MCF 10A (cell line): ENCODE results near the gene PRRC2A. TPM values are rescaled to one million over a fixed set of nuclear protein-coding genes. Genes with fewer than 3 reads are reported as not detected.
"Not testable (repeated sequence)": the region's sequence is repeated elsewhere in the genome, so short reads cannot be mapped to it uniquely, and the experiment has no call there.

Experiments used
- BruUV-seq: library from RNA; stranded (reverse); fragments of 400-500 nt; replicated peaks from 2 replicates; lab custom pipeline; 2021; lab: Mats Ljungman, UMichigan
- CTCF ChIA-PET: fragments of 300-600 bp; sonication (Branson Sonifier 250); formaldehyde crosslinking; extraction: SDS; loops from one replicate; lab custom pipeline; 2021; ENCODE audit warnings: antibody characterized with exemption, inconsistent platforms; lab: Yijun Ruan, JAX
- POLR2A ChIA-PET: fragments of 300-600, 350-650 bp; sonication (Branson Sonifier 250); formaldehyde crosslinking; extraction: SDS; loops from one replicate; lab custom pipeline; 2020; ENCODE audit warnings: antibody characterized with exemption, inconsistent platforms; lab: Yijun Ruan, JAX
- DNase-seq: peaks from one replicate; pipeline ENCODE4 v3.0.0-alpha.2; 2018; ENCODE audit not compliant: unreplicated experiment
- H3K27ac Mint-ChIP-seq: one replicate; pipeline ENCODE4 v1.8.0; 2022; ENCODE audit warnings: mild to moderate bottlenecking, low read depth, mixed read lengths; ENCODE audit not compliant: unreplicated experiment
- H3K27me3 Mint-ChIP-seq: one replicate; pipeline ENCODE4 v1.8.0; 2022; ENCODE audit warnings: mixed read lengths; ENCODE audit not compliant: insufficient read depth, unreplicated experiment
- H3K36me3 Mint-ChIP-seq: one replicate; pipeline ENCODE4 v1.8.0; 2022; ENCODE audit warnings: mild to moderate bottlenecking, moderate library complexity, mixed read lengths; ENCODE audit not compliant: insufficient read depth, unreplicated experiment
- H3K4me1 Mint-ChIP-seq: one replicate; pipeline ENCODE4 v1.8.0; 2022; ENCODE audit warnings: mixed read lengths; ENCODE audit not compliant: insufficient read depth, unreplicated experiment
- H3K4me3 Mint-ChIP-seq: one replicate; pipeline ENCODE4 v1.8.0; 2022; ENCODE audit warnings: mild to moderate bottlenecking, moderate library complexity, mixed read lengths; ENCODE audit not compliant: unreplicated experiment
- H3K9me3 Mint-ChIP-seq: one replicate; pipeline ENCODE4 v1.8.0; 2022; ENCODE audit warnings: mixed read lengths; ENCODE audit not compliant: unreplicated experiment
- intact Hi-C: fragments of 100-400 bp; cut with micrococcal nuclease; formaldehyde crosslinking; loops from 2 replicates; pipeline ENCODE4 v1.14.1; 2022
- total RNA-seq: library from RNA; stranded (reverse); gene quantifications from 2 replicates; pipeline ENCODE4 v1.2.3, GENCODE V29; 2022
- TF ChIP-seq, protein P1 (sequence below): fragments of 200-600 bp; IDR thresholded peaks from one replicate; pipeline ENCODE4 v1.8.0; 2022; ENCODE audit warnings: antibody characterized with exemption, mild to moderate bottlenecking; ENCODE audit not compliant: unreplicated experiment

Gene PRRC2A
- total RNA-seq, 1 experiment from 2014 or later, result 247 TPM

- POLR2A ChIA-PET, result no interaction called here
- peaks cover 6% of the 10 kb centered on the region for H3K4me1 Mint-ChIP-seq
- BruUV-seq, result no TSS peak
Measured at GRCh38 chr6:31587791-31588777, 32.4 kb upstream of the PRRC2A start.

GRCh38 chr6:31588871-31589650 is 31.5 kb upstream of the PRRC2A start:
- no peaks in the 10 kb centered on the region for H3K9me3 Mint-ChIP-seq
- ChIA-PET POLR2A (no interaction called here), CTCF (interaction anchor here (0.6 to 18.9 kb wide), 3 partner anchors 8 to 191 kb away, joined by 3 to 215 read pairs (median 3); partner anchors contain the start of gene NCR3)

More at GRCh38 chr6:31587791-31588777, 32.4 kb upstream of the PRRC2A start:
- CTCF ChIA-PET, result interaction anchor here (0.5 to 18.9 kb wide), 4 partner anchors 9 to 105 kb away, joined by 3 to 215 read pairs (median 4); partner anchors contain the start of genes NCR3 and TNF
- no peak overlapping the region for H3K27ac Mint-ChIP-seq
- intact Hi-C loops, result no loop called here
- no peaks in the 10 kb centered on the region for H3K9me3 Mint-ChIP-seq
- no peak for DNase-seq
- no peaks in the 10 kb centered on the region for H3K36me3 Mint-ChIP-seq
- H3K27me3 Mint-ChIP-seq, result no peaks in the 10 kb centered on the region
- H3K4me3 Mint-ChIP-seq, result no peak overlapping the region
- TF ChIP-seq, protein P1, sequence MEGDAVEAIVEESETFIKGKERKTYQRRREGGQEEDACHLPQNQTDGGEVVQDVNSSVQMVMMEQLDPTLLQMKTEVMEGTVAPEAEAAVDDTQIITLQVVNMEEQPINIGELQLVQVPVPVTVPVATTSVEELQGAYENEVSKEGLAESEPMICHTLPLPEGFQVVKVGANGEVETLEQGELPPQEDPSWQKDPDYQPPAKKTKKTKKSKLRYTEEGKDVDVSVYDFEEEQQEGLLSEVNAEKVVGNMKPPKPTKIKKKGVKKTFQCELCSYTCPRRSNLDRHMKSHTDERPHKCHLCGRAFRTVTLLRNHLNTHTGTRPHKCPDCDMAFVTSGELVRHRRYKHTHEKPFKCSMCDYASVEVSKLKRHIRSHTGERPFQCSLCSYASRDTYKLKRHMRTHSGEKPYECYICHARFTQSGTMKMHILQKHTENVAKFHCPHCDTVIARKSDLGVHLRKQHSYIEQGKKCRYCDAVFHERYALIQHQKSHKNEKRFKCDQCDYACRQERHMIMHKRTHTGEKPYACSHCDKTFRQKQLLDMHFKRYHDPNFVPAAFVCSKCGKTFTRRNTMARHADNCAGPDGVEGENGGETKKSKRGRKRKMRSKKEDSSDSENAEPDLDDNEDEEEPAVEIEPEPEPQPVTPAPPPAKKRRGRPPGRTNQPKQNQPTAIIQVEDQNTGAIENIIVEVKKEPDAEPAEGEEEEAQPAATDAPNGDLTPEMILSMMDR, result no peak

DNA sequence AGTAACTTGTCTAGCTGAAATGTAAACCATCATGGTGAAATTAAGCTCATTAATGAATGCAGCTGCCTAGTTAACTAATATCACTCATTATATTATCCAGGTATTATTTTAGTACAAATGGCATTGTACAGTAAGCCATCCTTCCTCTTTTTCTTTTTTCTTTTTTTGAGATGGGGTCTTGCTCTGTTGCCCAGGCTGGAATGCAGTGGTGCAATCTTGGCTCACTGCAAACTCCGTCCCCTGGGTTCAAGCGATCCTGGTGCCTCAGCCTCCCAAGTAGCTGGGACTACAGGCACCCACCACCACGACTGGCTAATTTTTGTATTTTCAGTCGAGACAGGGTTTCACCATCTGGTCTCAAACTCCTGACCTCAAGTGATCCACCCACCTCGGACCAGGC is 29.8 kb upstream of the PRRC2A start:
- DNase-seq, H3K4me3 Mint-ChIP-seq, H3K27me3 Mint-ChIP-seq, POLR2A ChIA-PET, H3K27ac Mint-ChIP-seq, H3K36me3 Mint-ChIP-seq, H3K4me1 Mint-ChIP-seq, intact Hi-C loops, BruUV-seq, H3K9me3 Mint-ChIP-seq: not testable (repeated sequence)
- CTCF ChIA-PET, result interaction anchor here (0.6 to 18.9 kb wide), 4 partner anchors 7 to 104 kb away, joined by 3 to 215 read pairs (median 3); partner anchors contain the start of gene NCR3

More at GRCh38 chr6:31588871-31589650, 31.5 kb upstream of the PRRC2A start:
- TF ChIP-seq, protein P1, result no peak
- intact Hi-C loops, result no loop called here
- no TSS peak for BruUV-seq
- H3K27ac Mint-ChIP-seq, result peak overlapping the region; percentile 13
- H3K27me3 Mint-ChIP-seq, result no peaks in the 10 kb centered on the region
- H3K4me3 Mint-ChIP-seq, result no peak overlapping the region
- DNase-seq, result no peak
- H3K4me1 Mint-ChIP-seq, result peaks cover 6% of the 10 kb centered on the region
- H3K36me3 Mint-ChIP-seq, result no peaks in the 10 kb centered on the region

GRCh38 chr6:31592396-31592771 is 28.1 kb upstream of the PRRC2A start:
- Mint-ChIP-seq H3K4me1 (peaks cover 6% of the 10 kb centered on the region), H3K9me3 (no peaks in the 10 kb centered on the region), H3K27ac (no peak overlapping the region), H3K4me3 (no peak overlapping the region), H3K27me3 (no peaks in the 10 kb centered on the region), H3K36me3 (no peaks in the 10 kb centered on the region)
- CTCF ChIA-PET, result interaction anchor here (10.3 kb wide), 1 partner anchor 11 kb away, joined by 215 read pairs; the partner anchor contains the start of genes LST1, LTB and TNF
- no TSS peak for BruUV-seq
- no peak for DNase-seq
- POLR2A ChIA-PET, result no interaction called here
- TF ChIP-seq, protein P1, result no peak
- intact Hi-C loops, result no loop called here
